IPS DF 19.7 (cell line): Measurements from ENCODE around the gene COL26A1.
"Not testable (repeated sequence)": the region's sequence is repeated elsewhere in the genome, so short reads cannot be mapped to it uniquely, and the experiment has no call there.

Source experiments
- DNase-seq: peaks from one replicate; pipeline ENCODE4 v3.0.0-alpha.2; 2013; ENCODE audit warnings: low read depth, low spot score

Gene COL26A1

GRCh38 chr7:101550641-101551541 is 188.2 kb downstream of the COL26A1 start:
- DNase-seq, result no peak

GRCh38 chr7:101553018-101553770 is 190.5 kb downstream of the COL26A1 start:
- DNase-seq, result no peak

- no peak for DNase-seq
These were observed 191.2 kb downstream of the COL26A1 start for GRCh38 chr7:101553771-101554445.

GRCh38 chr7:101554584-101555268 is 192.1 kb downstream of the COL26A1 start:
- DNase-seq, result no peak

- DNase-seq, result no peak
These were observed 192.7 kb downstream of the COL26A1 start for GRCh38 chr7:101555269-101555920.

GRCh38 chr7:101555921-101556275 is 193.2 kb downstream of the COL26A1 start:
- no peak for DNase-seq

- DNase-seq, result no peak
These were observed 193.8 kb downstream of the COL26A1 start for GRCh38 chr7:101556453-101556968.

GRCh38 chr7:101557421-101557820 is 194.7 kb downstream of the COL26A1 start:
- DNase-seq, result no peak

- no peak for DNase-seq
These were observed 195.5 kb downstream of the COL26A1 start for GRCh38 chr7:101557978-101558741.

GRCh38 chr7:101558742-101559325 is 196.2 kb downstream of the COL26A1 start:
- DNase-seq, result no peak

- DNase-seq, result no peak
These were observed 196.9 kb downstream of the COL26A1 start for GRCh38 chr7:101559586-101559985.

- not testable (repeated sequence) for DNase-seq
These were observed 197.3 kb downstream of the COL26A1 start for GRCh38 chr7:101560021-101560420.

GRCh38 chr7:101560856-101561255 is 198.2 kb downstream of the COL26A1 start:
- no peak for DNase-seq

GRCh38 chr7:101561293-101561692 is 198.6 kb downstream of the COL26A1 start:
- not testable (repeated sequence) for DNase-seq

- DNase-seq, result no peak
These were observed 200.0 kb downstream of the COL26A1 start for GRCh38 chr7:101562531-101563197.

GRCh38 chr7:101563198-101563901 is 200.7 kb downstream of the COL26A1 start:
- DNase-seq, result no peak

GRCh38 chr7:101563943-101564777 is 201.5 kb downstream of the COL26A1 start:
- DNase-seq, result no peak

GRCh38 chr7:101564778-101565211 is 202.1 kb downstream of the COL26A1 start:
- DNase-seq, result peak; percentile 85
